GM12873 (cell line): ENCODE measurements around the gene NUDT16L1.

Experiments
- CTCF ChIP-seq: IDR thresholded peaks from 2 replicates; pipeline ENCODE4 v1.5.1; 2012; ENCODE audit warnings: low read depth, mild to moderate bottlenecking, moderate library complexity, low read length, control low read depth; ENCODE audit not compliant: insufficient read depth; ENCODE audit errors: missing control alignments

NUDT16L1 gene

GRCh38 chr16:4685776-4686496 lies 7.4 kb upstream of the NUDT16L1 start:
- TF ChIP-seq CTCF, result no peak

- TF ChIP-seq CTCF, result no peak
Measured at GRCh38 chr16:4686497-4687210, 6.7 kb upstream of the NUDT16L1 start.

- no peak for TF ChIP-seq CTCF
Measured at GRCh38 chr16:4687416-4687815, 5.9 kb upstream of the NUDT16L1 start.

- no peak for TF ChIP-seq CTCF
Measured at GRCh38 chr16:4687946-4688673, 5.3 kb upstream of the NUDT16L1 start.

GRCh38 chr16:4688674-4689045 lies 4.7 kb upstream of the NUDT16L1 start:
- TF ChIP-seq CTCF, result no peak

GRCh38 chr16:4689091-4689671 lies 4.2 kb upstream of the NUDT16L1 start:
- TF ChIP-seq CTCF, result no peak
